ENCODE data around the gene R3HDM1.
"Not testable (repeated sequence)": the region's sequence is repeated elsewhere in the genome, so short reads cannot be mapped to it uniquely, and the experiment has no call there.

Gene R3HDM1

GRCh38 chr2:135650721-135651120 is 119.4 kb downstream of the R3HDM1 start:
- DNase-seq, result no peak

GRCh38 chr2:135651717-135652116 is 120.4 kb downstream of the R3HDM1 start:
- DNase-seq, result no peak

GRCh38 chr2:135654239-135654638 is 123.0 kb downstream of the R3HDM1 start:
- not testable (repeated sequence) for DNase-seq

GRCh38 chr2:135657806-135658582 is 126.7 kb downstream of the R3HDM1 start:
- peak; percentile 42 for DNase-seq

- no peak for DNase-seq
Observed at GRCh38 chr2:135662088-135662487, 130.8 kb downstream of the R3HDM1 start.

GRCh38 chr2:135663148-135663700 is 131.9 kb downstream of the R3HDM1 start:
- DNase-seq, result no peak

- no peak for DNase-seq
Observed at GRCh38 chr2:135664623-135665068, 133.4 kb downstream of the R3HDM1 start.

- no peak for DNase-seq
Observed at GRCh38 chr2:135667045-135667444, 135.8 kb downstream of the R3HDM1 start.

- no peak for DNase-seq
Observed at GRCh38 chr2:135674453-135674852, 143.2 kb downstream of the R3HDM1 start.

GRCh38 chr2:135676031-135676430 is 144.7 kb downstream of the R3HDM1 start:
- no peak for DNase-seq

GRCh38 chr2:135679125-135679524 is 147.8 kb downstream of the R3HDM1 start:
- DNase-seq, result no peak

GRCh38 chr2:135685361-135685760 is 154.1 kb downstream of the R3HDM1 start:
- DNase-seq, result no peak

- no peak for DNase-seq
Observed at GRCh38 chr2:135688978-135689377, 157.7 kb downstream of the R3HDM1 start.

- DNase-seq, result no peak
Observed at GRCh38 chr2:135689679-135690078, 158.4 kb downstream of the R3HDM1 start.

GRCh38 chr2:135694711-135695110 is 163.4 kb downstream of the R3HDM1 start:
- DNase-seq, result no peak

- no peak for DNase-seq
Observed at GRCh38 chr2:135698838-135699237, 167.6 kb downstream of the R3HDM1 start.

GRCh38 chr2:135701442-135701841 is 170.2 kb downstream of the R3HDM1 start:
- DNase-seq, result no peak

- DNase-seq, result no peak
Observed at GRCh38 chr2:135703300-135703699, 172.0 kb downstream of the R3HDM1 start.

- not testable (repeated sequence) for DNase-seq
Observed at GRCh38 chr2:135704075-135704474, 172.8 kb downstream of the R3HDM1 start.

GRCh38 chr2:135708159-135708558 is 176.9 kb downstream of the R3HDM1 start:
- no peak for DNase-seq

GRCh38 chr2:135709992-135710391 is 178.7 kb downstream of the R3HDM1 start:
- DNase-seq, result peak; percentile 47

- not testable (repeated sequence) for DNase-seq
Observed at GRCh38 chr2:135715086-135715485, 183.8 kb downstream of the R3HDM1 start.

- DNase-seq, result no peak
Observed at GRCh38 chr2:135728064-135728743, 196.9 kb downstream of the R3HDM1 start.

- DNase-seq, result no peak
Observed at GRCh38 chr2:135732561-135732960, 201.3 kb downstream of the R3HDM1 start.
